ENCODE measurements around the gene CTU1. TPM values are rescaled to one million over a fixed set of nuclear protein-coding genes. Genes with fewer than 3 reads are reported as not detected.

Gene CTU1
- total RNA-seq, 1 experiment from 2014 or later: 8.6 TPM

DNA sequence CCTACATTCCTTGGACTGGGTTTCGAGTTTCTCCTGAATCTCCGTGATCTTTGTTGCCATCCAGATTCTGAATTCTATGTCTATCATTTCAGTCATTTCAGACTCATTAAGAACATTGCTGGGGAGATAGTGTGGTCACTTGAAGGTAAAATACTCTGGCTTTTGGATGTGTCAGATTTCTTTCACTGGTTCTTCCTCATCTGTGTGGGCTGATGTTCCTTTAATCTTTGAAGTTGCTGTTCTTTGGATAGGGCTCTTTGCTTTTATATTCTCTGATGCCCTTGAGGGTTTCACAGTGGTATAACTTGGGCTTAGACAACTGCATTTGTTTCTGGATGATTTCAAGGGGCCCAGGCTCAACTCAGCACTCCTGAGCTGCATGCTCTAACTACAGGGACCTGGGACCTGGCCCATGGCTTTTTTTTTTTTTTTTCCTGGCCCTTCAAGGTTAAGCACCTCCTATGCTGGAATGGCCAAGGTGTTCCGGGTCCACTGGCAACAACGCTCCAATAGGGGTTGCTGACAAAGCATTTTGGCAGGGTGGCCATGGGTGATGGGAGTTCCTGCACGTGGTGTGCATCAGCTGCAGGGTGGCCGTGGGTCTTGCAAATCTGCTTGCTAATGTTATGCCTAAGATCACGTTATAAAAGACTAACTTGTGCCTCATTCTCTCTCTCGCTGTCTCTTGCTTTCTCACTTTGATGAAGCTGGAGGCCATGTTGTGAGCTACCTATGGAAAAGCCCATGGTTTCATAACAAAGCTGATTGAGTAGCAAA is 28.0 kb upstream of the CTU1 start (continued):
- TF ChIP-seq ZNF425 (CRISPR knock-in tag; conservative IDR thresholded peaks at IDR 0.05) (no peak), SMAD3 (CRISPR knock-in tag; IDR thresholded peaks at IDR 0.05; ENCODE audit: borderline replicate concordance) (no peak), FOXP1 (CRISPR knock-in tag; IDR thresholded peaks at IDR 0.05; ENCODE audit: borderline replicate concordance) (no peak), SP1 (CRISPR knock-in tag; conservative IDR thresholded peaks at IDR 0.05) (no peak), IRF1 (CRISPR knock-in tag; IDR thresholded peaks at IDR 0.05) (no peak), JUN (CRISPR knock-in tag; IDR thresholded peaks at IDR 0.05) (no peak), HMGA2 (CRISPR knock-in tag; IDR thresholded peaks at IDR 0.05) (no peak), IRF2 (CRISPR knock-in tag; IDR thresholded peaks at IDR 0.05; ENCODE audit: borderline replicate concordance, low read depth) (no peak), ZBTB43 (CRISPR knock-in tag; IDR thresholded peaks at IDR 0.05) (no peak)
- TF ChIP-seq, protein P1, sequence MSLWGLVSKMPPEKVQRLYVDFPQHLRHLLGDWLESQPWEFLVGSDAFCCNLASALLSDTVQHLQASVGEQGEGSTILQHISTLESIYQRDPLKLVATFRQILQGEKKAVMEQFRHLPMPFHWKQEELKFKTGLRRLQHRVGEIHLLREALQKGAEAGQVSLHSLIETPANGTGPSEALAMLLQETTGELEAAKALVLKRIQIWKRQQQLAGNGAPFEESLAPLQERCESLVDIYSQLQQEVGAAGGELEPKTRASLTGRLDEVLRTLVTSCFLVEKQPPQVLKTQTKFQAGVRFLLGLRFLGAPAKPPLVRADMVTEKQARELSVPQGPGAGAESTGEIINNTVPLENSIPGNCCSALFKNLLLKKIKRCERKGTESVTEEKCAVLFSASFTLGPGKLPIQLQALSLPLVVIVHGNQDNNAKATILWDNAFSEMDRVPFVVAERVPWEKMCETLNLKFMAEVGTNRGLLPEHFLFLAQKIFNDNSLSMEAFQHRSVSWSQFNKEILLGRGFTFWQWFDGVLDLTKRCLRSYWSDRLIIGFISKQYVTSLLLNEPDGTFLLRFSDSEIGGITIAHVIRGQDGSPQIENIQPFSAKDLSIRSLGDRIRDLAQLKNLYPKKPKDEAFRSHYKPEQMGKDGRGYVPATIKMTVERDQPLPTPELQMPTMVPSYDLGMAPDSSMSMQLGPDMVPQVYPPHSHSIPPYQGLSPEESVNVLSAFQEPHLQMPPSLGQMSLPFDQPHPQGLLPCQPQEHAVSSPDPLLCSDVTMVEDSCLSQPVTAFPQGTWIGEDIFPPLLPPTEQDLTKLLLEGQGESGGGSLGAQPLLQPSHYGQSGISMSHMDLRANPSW (CRISPR knock-in tag; conservative IDR thresholded peaks at IDR 0.05; ENCODE audit: low read depth): no peak

DNA sequence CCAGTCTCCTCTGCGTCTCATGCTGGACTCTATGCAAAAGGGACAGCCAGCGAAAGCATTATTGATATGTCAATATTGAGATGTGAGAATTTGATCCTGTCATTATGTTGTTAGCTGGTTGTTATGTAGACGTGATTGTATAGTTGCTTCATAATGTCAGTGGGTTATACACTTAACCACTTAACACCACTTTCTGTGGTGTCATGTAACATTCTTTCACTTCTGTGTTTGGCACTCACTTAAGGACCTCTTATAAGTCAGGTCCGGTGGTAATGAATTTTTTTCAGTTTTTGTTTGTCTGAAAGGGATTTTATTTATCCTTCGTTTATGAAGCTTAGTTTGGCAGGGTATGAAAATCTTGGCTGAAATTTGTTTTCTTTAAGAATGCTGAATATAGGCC is 26.8 kb upstream of the CTU1 start:
- H3K27ac Mint-ChIP-seq: no peak overlapping the region
- DNase-seq (ENCODE audit: low spot score) (no peak), ATAC-seq (no peak)
- H3K4me1 Mint-ChIP-seq: peaks cover 14% of the 10 kb centered on the region
- H3K27me3 Mint-ChIP-seq (ENCODE audit: low read depth): peaks cover 7% of the 10 kb centered on the region
- H3K4me3 Mint-ChIP-seq: no peak overlapping the region
- CTCF ChIA-PET: interaction anchor here (1.1 to 1.4 kb wide), 2 partner anchors 22 to 23 kb away, joined by 3 read pairs; no protein-coding TSS in a partner anchor
- H3K36me3 Mint-ChIP-seq: no peaks in the 10 kb centered on the region
- TF ChIP-seq ZNF416 (CRISPR knock-in tag; IDR thresholded peaks at IDR 0.05) (no peak), ETV6 (CRISPR knock-in tag; IDR thresholded peaks at IDR 0.05) (no peak), RELA (CRISPR knock-in tag; IDR thresholded peaks at IDR 0.05; ENCODE audit: borderline replicate concordance) (no peak), ZNF317 (CRISPR knock-in tag; IDR thresholded peaks at IDR 0.05; ENCODE audit: borderline replicate concordance, low read depth) (no peak), TCF7 (CRISPR knock-in tag; IDR thresholded peaks at IDR 0.05; ENCODE audit: low read depth) (no peak)
- POLR2A ChIA-PET: no interaction called here
- no peaks in the 10 kb centered on the region for H3K9me3 Mint-ChIP-seq

All from WTC11 (cell line).